WI38 (cell line): ENCODE data around the gene COL24A1.

Experiments
- H3K4me3 ChIP-seq: 2 replicates; pipeline ENCODE4 v1.5.1; 2011; ENCODE audit warnings: low read depth, mild to moderate bottlenecking, control low read depth, low read length
- CTCF ChIP-seq: IDR thresholded peaks from 2 replicates; pipeline ENCODE4 v1.5.1; 2012; ENCODE audit warnings: low read depth, mild to moderate bottlenecking, control low read depth, low read length

Gene COL24A1

GRCh38 chr1:86194491-86195034, 38.0 kb upstream of the COL24A1 start:
- no peak for TF ChIP-seq CTCF
- no peak overlapping the region for H3K4me3 ChIP-seq

GRCh38 chr1:86192417-86192816, 35.8 kb upstream of the COL24A1 start:
- no peak overlapping the region for H3K4me3 ChIP-seq
- no peak for TF ChIP-seq CTCF

GRCh38 chr1:86191958-86192357, 35.4 kb upstream of the COL24A1 start:
- no peak for TF ChIP-seq CTCF
- H3K4me3 ChIP-seq, result no peak overlapping the region

GRCh38 chr1:86190873-86191272, 34.3 kb upstream of the COL24A1 start:
- H3K4me3 ChIP-seq, result no peak overlapping the region

GRCh38 chr1:86184426-86184825, 27.9 kb upstream of the COL24A1 start:
- TF ChIP-seq CTCF, result no peak
- no peak overlapping the region for H3K4me3 ChIP-seq

More at GRCh38 chr1:86190873-86191272, 34.3 kb upstream of the COL24A1 start:
- no peak for TF ChIP-seq CTCF

- no peak overlapping the region for H3K4me3 ChIP-seq
- TF ChIP-seq CTCF, result no peak
Measured at GRCh38 chr1:86183810-86184209, 27.2 kb upstream of the COL24A1 start.

- no peak overlapping the region for H3K4me3 ChIP-seq
- no peak for TF ChIP-seq CTCF
Measured at GRCh38 chr1:86176226-86176625, 19.7 kb upstream of the COL24A1 start.
